Cardiac muscle cell (in vitro differentiated cells and primary cell): ENCODE results near the gene SLC2A5. TPM values are rescaled to one million over a fixed set of nuclear protein-coding genes. Genes with fewer than 3 reads are reported as not detected.
"Not testable (repeated sequence)": the region's sequence is repeated elsewhere in the genome, so short reads cannot be mapped to it uniquely, and the experiment has no call there.

Experiments used
- DNase-seq, 2 donors: peaks; one replicate each; pipeline versions ENCODE4 v3.0.0 to v3.0.0-alpha.2; 2010 to 2017; ENCODE audit warnings: low read depth in 1 of 2, low spot score in 1 of 2
- H3K27ac ChIP-seq: fragments of 200-600 bp; sonication (generic); 2 replicates; pipeline ENCODE4 v1.5.1; 2016
- H3K27me3 ChIP-seq: fragments of 200-600 bp; sonication (generic); 2 replicates; pipeline ENCODE4 v1.6.0; 2016; ENCODE audit warnings: control low read depth
- H3K36me3 ChIP-seq: fragments of 200-600 bp; sonication (generic); 2 replicates; pipeline ENCODE4 v1.5.1; 2016; ENCODE audit warnings: control low read depth
- H3K4me1 ChIP-seq: fragments of 200-600 bp; sonication (generic); 2 replicates; pipeline ENCODE4 v1.8.1; 2017; ENCODE audit warnings: low read depth, mild to moderate bottlenecking, mixed run types
- H3K4me3 ChIP-seq: fragments of 200-600 bp; sonication (generic); 2 replicates; pipeline ENCODE4 v1.5.1; 2016; ENCODE audit warnings: mild to moderate bottlenecking
- H3K9me3 ChIP-seq: fragments of 200-600 bp; sonication (generic); 2 replicates; pipeline ENCODE4 v1.5.1; 2017; ENCODE audit warnings: low read depth, mild to moderate bottlenecking, control low read depth
- CTCF ChIP-seq: IDR thresholded peaks from 2 replicates; pipeline ENCODE4 v1.5.1; 2012; ENCODE audit warnings: low read depth, mild to moderate bottlenecking, low read length
- polyA plus RNA-seq: library from polyadenylated mRNA; unstranded; fragments of >200 nt; fragmentation: Nextera tagmentation; extraction: Ambion mirVana; gene quantifications from 2 replicates; pipeline ENCODE4 v1.2.1, GENCODE V29; 2016
- total RNA-seq: library from RNA; depleted of rRNA; stranded (reverse); fragments of >200 nt; gene quantifications from 2 replicates; pipeline ENCODE4 v1.2.3, GENCODE V29; 2016

SLC2A5 gene
- total and polyA plus RNA-seq, 2 experiments from 2014 or later, result not detected

DNA sequence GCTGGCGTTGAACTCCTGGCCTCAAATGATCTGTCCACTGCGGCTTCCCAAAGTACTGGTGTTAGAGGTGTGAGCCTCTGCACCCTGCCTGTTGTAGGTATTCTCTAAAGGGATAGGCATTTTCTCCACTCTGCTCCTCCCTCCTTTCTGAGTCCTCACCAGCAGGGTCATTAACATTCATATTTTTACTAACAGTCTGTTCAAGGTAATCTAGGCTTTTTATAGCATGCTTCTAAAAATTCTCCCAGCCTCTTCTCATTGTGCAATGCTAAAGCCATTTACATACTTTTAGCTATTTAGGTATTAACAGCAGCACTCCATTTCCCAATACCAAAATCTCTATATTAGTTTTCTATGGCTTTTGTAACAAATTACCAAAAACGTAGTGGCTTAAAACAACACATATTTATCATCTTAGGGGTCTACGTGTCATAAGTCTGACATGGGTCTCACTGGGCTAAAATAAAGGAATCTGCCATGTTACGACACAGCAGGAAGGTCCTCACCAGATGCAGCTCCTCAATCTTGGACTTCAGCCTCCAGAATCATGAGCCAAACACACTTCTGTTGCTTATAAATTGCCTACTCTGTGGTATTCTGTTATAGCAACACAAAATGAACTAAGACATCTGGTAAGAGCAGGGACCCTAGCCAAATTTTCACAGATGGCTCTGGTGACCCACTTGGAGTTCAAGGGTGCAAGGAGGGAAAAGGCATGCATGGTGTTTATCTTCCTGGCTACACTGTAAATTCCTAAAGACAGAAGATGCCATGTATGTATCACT lies 40.3 kb downstream of the SLC2A5 start:
- peak in 1 of 2 donors; percentile 50 for DNase-seq
- Histone ChIP-seq H3K36me3 (no peaks in the 10 kb centered on the region), H3K4me1 (no peaks in the 10 kb centered on the region), H3K9me3 (no peaks in the 10 kb centered on the region), H3K27ac (no peak overlapping the region), H3K4me3 (no peak overlapping the region), H3K27me3 (no peaks in the 10 kb centered on the region)
- TF ChIP-seq CTCF, result no peak

DNA sequence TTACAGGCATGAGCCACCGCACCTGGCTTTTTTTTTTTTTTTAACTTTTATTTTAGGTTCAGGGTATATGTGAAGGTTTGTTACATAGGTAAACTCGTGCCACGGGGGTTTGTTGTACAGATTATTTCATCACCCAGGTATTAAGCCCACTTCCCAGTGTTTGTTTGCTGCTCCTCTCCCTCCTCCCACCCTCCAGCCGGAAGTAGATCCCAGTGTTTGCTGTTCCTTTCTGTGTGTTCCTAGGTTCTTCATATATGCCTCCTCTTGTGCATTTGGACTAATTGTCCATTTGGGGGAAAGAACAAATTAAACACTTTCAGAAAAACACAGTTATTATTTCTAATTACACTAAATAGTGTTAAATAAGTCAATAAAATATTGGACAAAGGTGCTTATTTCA lies 42.1 kb downstream of the SLC2A5 start:
- H3K4me1 ChIP-seq, result no peaks in the 10 kb centered on the region
- no peak for TF ChIP-seq CTCF
- no peaks in the 10 kb centered on the region for H3K36me3 ChIP-seq
- no peak for DNase-seq
- H3K27ac ChIP-seq, result no peak overlapping the region
- no peaks in the 10 kb centered on the region for H3K9me3 ChIP-seq
- no peaks in the 10 kb centered on the region for H3K27me3 ChIP-seq
- H3K4me3 ChIP-seq, result no peak overlapping the region

DNA sequence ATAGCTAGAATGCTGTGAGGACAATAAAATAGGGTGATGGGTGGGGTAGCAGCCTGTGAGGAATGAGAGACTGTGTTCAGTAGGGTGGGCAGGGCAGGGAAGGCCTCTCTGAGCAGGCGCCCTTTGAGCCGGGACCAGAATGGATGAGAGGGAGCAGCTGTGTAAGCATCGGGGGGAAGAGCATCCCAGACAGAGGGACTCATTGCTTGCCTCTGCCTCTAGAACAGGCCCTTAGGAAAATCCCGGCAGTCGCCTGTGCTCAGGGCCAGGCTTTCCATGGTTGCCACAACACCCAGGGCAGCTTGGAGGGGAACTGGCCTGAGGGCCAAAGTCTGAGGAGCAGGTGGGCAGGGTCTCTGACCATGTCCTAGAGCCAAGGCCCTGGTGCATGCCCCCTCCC lies 44.0 kb downstream of the SLC2A5 start:
- no peak for DNase-seq
- Histone ChIP-seq H3K9me3 (no peaks in the 10 kb centered on the region), H3K4me1 (no peaks in the 10 kb centered on the region), H3K4me3 (no peak overlapping the region), H3K27ac (no peak overlapping the region), H3K36me3 (no peaks in the 10 kb centered on the region), H3K27me3 (no peaks in the 10 kb centered on the region)
- no peak for TF ChIP-seq CTCF

- H3K4me1 ChIP-seq, result no peaks in the 10 kb centered on the region
- H3K27me3 ChIP-seq, result no peaks in the 10 kb centered on the region
- no peaks in the 10 kb centered on the region for H3K9me3 ChIP-seq
- H3K27ac ChIP-seq, result no peak overlapping the region
- H3K4me3 ChIP-seq, result no peak overlapping the region
- no peak for DNase-seq
- TF ChIP-seq CTCF, result no peak
- H3K36me3 ChIP-seq, result no peaks in the 10 kb centered on the region
Observed at GRCh38 chr1:9024837-9025236, 44.6 kb downstream of the SLC2A5 start.

- no peak overlapping the region for H3K27ac ChIP-seq
- no peaks in the 10 kb centered on the region for H3K4me1 ChIP-seq
- no peaks in the 10 kb centered on the region for H3K27me3 ChIP-seq
- DNase-seq, result no peak
- TF ChIP-seq CTCF, result no peak
- H3K36me3 ChIP-seq, result no peaks in the 10 kb centered on the region
- H3K4me3 ChIP-seq, result no peak overlapping the region
- no peaks in the 10 kb centered on the region for H3K9me3 ChIP-seq
Observed at GRCh38 chr1:9022773-9023172, 46.7 kb downstream of the SLC2A5 start.

- H3K4me1 ChIP-seq, result not testable (repeated sequence)
Observed at GRCh38 chr1:9022026-9022738, 47.3 kb downstream of the SLC2A5 start.

More at GRCh38 chr1:9022026-9022738, 47.3 kb downstream of the SLC2A5 start:
- not testable (repeated sequence) for H3K4me3 ChIP-seq, H3K27me3 ChIP-seq, DNase-seq, H3K27ac ChIP-seq, H3K9me3 ChIP-seq, H3K36me3 ChIP-seq
